AG09319 (cell line): ENCODE results near the gene KCNN1.

Experiments used
- DNase-seq: peaks from one replicate; pipeline ENCODE4 v3.0.0-alpha.2; 2010; ENCODE audit warnings: low read depth; ENCODE audit errors: extremely low read depth
- CTCF ChIP-seq: IDR thresholded peaks from 2 replicates; pipeline ENCODE4 v1.5.1; 2011; ENCODE audit warnings: low read depth, mild to moderate bottlenecking, inconsistent platforms, low read length, moderate library complexity

KCNN1 gene

GRCh38 chr19:17932485-17933338 is 34.2 kb upstream of the KCNN1 start, which contains the start of gene CCDC124:
Gene CCDC124, plus strand, starts transcription at chr19:17933015. Its CDS starts 3,406 bp downstream, at chr19:17936421.
- TF ChIP-seq CTCF: peak; percentile 90
- DNase-seq: peak; percentile 76

DNA sequence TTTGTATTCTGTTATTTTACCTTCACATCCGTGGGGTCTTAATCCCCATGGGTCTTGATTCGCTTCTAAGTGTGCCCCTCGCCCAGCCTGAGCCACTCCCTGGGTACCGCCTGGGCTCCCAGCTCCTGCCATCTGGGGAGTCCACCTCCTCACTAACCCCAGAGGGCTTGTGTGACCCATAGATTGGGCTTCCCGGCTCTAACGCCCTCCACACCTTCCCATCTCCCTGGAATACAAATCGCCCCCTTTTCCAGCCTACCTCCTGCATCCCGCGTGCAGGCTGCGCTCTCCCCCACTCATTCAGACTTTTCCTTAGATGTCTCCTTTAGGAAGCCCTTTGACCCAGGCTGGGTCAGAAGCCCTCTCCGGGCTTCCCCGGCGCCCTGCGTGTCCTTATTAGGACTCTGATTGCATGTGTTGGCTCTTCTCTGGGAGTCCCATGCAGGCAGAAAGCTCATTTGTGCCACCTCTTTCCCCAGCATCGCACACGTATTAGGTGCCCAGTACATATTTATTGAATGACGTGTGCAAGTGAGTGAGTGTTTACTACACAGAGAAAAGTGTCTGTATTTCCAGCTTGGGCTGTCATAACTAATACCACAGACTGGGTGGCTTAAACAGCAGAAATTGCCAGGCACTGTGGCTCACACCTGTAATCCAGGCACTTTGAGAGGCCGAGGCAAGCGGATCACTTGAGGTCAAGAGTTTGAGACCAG is 33.3 kb upstream of the KCNN1 start:
- no peak for DNase-seq
- no peak for TF ChIP-seq CTCF

GRCh38 chr19:17936379-17936778 is 30.5 kb upstream of the KCNN1 start:
- TF ChIP-seq CTCF: no peak
- no peak for DNase-seq

- TF ChIP-seq CTCF: no peak
- no peak for DNase-seq
These were observed 29.5 kb upstream of the KCNN1 start for GRCh38 chr19:17937371-17937900.

DNA sequence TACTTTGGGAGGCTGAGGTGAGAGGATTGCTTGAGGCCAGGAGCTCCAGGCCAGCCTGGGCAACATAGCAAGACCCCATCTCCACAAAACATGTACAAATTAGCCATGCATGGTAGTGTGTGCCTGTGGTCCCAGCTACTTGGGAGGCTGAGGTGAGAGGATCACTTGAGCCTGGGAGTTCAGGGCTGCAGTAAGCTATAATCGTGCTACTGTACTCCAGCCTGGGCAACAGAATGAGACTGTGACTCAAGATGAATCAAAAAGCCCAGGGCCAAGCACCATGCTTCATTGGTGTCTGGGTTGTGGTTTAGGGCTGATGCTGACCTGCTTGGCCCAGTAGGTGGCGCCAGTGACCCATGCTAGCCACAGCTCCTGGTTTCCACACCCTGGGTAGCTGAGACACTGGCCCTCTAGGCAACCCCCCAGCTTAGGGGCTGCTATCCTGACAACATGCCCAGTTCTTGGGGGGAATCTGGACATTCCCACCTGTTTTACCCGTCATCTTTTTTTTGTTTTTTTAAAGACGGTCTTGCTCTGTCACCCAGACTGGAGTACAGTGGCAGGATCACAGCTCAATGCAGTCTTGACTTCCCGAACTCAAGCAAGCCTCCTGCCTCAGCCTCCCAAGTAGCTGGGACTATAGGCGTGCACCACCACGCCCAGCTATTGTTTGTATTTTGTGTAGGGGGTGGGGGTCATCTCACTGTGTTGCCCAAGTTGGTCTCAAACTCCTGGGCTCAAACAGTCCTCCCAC is 28.6 kb upstream of the KCNN1 start:
- TF ChIP-seq CTCF: peak; percentile 92
- peak; percentile 52 for DNase-seq

- DNase-seq: no peak
- no peak for TF ChIP-seq CTCF
These were observed 24.7 kb upstream of the KCNN1 start for GRCh38 chr19:17942181-17942580.
